Measurements from ENCODE around the gene WDTC1. TPM values are rescaled to one million over a fixed set of nuclear protein-coding genes. Genes with fewer than 3 reads are reported as not detected.

WDTC1 gene
- total RNA-seq, 1 donor from 2014 or later, result 50.4 TPM

- no peak for DNase-seq (ENCODE audit: extremely low spot score, unreplicated experiment)
- Mint-ChIP-seq H3K4me1 (ENCODE audit: unreplicated experiment) (peaks cover 46% of the 10 kb centered on the region), H3K36me3 (ENCODE audit: unreplicated experiment) (peaks cover 14% of the 10 kb centered on the region), H3K27me3 (ENCODE audit: unreplicated experiment) (no peaks in the 10 kb centered on the region), H3K4me3 (ENCODE audit: unreplicated experiment) (peak overlapping the region; percentile 9), H3K9me3 (ENCODE audit: unreplicated experiment) (no peaks in the 10 kb centered on the region), H3K27ac (ENCODE audit: unreplicated experiment) (peak overlapping the region; percentile 97)
- TF ChIP-seq, protein P1, sequence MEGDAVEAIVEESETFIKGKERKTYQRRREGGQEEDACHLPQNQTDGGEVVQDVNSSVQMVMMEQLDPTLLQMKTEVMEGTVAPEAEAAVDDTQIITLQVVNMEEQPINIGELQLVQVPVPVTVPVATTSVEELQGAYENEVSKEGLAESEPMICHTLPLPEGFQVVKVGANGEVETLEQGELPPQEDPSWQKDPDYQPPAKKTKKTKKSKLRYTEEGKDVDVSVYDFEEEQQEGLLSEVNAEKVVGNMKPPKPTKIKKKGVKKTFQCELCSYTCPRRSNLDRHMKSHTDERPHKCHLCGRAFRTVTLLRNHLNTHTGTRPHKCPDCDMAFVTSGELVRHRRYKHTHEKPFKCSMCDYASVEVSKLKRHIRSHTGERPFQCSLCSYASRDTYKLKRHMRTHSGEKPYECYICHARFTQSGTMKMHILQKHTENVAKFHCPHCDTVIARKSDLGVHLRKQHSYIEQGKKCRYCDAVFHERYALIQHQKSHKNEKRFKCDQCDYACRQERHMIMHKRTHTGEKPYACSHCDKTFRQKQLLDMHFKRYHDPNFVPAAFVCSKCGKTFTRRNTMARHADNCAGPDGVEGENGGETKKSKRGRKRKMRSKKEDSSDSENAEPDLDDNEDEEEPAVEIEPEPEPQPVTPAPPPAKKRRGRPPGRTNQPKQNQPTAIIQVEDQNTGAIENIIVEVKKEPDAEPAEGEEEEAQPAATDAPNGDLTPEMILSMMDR (IDR thresholded peaks at IDR 0.05), result no peak
Measured at GRCh38 chr1:27298632-27299384, 64.4 kb downstream of the WDTC1 start.

- H3K9me3 Mint-ChIP-seq (ENCODE audit: unreplicated experiment), result no peaks in the 10 kb centered on the region
- H3K27me3 Mint-ChIP-seq (ENCODE audit: unreplicated experiment), result no peaks in the 10 kb centered on the region
- peak; percentile 95 for DNase-seq (ENCODE audit: extremely low spot score, unreplicated experiment)
- H3K4me1 Mint-ChIP-seq (ENCODE audit: unreplicated experiment), result peaks cover 46% of the 10 kb centered on the region
- TF ChIP-seq, protein P1 (IDR thresholded peaks at IDR 0.05), result no peak
- peak overlapping the region; percentile 97 for H3K27ac Mint-ChIP-seq (ENCODE audit: unreplicated experiment)
- peak overlapping the region; percentile 9 for H3K4me3 Mint-ChIP-seq (ENCODE audit: unreplicated experiment)
- peaks cover 20% of the 10 kb centered on the region for H3K36me3 Mint-ChIP-seq (ENCODE audit: unreplicated experiment)
Measured at GRCh38 chr1:27299385-27300271, 65.2 kb downstream of the WDTC1 start.

DNA sequence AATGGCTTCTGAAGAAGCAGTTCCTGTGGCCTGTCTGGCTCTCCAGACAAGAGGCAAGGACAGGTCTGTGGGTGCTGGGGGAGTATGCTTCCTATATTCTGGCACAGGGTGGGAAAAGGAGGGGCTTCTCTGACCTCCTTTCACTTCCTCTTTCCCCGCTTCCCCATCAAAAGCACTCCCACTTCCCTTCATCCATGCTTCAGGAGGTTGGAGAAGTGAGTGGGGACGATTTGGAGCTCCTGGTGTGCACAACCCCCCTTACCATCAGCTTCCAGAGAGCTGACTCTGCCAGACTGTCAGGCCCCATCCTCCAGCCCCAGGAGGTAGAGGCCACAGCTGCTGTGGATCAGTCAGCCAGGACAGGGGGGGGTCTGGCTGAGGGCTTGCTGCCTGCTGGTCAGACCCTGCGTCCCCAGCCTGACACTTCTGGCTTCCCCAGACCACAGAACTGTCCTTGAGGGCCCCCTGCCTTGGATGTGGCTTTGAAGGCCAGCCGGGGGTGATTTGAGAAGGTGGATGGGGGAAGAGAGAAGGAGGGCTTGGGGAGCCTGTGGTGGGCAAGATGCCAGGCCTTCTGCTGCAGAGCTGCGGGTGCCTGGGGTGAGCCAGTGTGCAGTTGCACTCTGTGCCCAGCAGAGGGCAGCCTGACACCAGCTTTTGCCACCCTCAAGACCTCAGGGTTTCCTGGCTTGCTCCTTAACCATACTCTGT, 66.1 kb downstream of the WDTC1 start:
- H3K27ac Mint-ChIP-seq (ENCODE audit: unreplicated experiment), result peak overlapping the region; percentile 97
- H3K4me3 Mint-ChIP-seq (ENCODE audit: unreplicated experiment), result no peak overlapping the region
- peak; percentile 96 for DNase-seq (ENCODE audit: extremely low spot score, unreplicated experiment)
- H3K36me3 Mint-ChIP-seq (ENCODE audit: unreplicated experiment), result peaks cover 20% of the 10 kb centered on the region
- H3K9me3 Mint-ChIP-seq (ENCODE audit: unreplicated experiment), result no peaks in the 10 kb centered on the region
- TF ChIP-seq, protein P1 (IDR thresholded peaks at IDR 0.05), result peak; percentile 99
- H3K27me3 Mint-ChIP-seq (ENCODE audit: unreplicated experiment), result no peaks in the 10 kb centered on the region
- H3K4me1 Mint-ChIP-seq (ENCODE audit: unreplicated experiment), result peaks cover 46% of the 10 kb centered on the region

DNA sequence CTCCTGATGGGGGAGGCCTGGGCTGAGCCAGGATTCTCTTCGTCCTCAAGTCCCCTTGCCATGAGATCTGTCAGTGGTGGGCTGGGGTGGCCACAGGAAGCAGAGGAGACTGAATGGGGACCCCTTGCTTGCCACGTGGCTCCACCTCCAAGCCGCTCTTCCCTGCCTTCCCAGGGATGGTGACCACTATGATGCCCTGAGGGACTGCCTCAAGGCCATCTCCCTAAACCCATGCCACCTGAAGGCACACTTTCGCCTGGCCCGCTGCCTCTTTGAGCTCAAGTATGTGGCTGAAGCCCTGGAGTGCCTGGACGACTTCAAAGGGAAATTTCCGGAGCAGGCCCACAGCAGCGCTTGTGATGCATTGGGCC, 66.6 kb downstream of the WDTC1 start:
- no peak for DNase-seq (ENCODE audit: extremely low spot score, unreplicated experiment)
- Mint-ChIP-seq H3K4me1 (ENCODE audit: unreplicated experiment) (peaks cover 46% of the 10 kb centered on the region), H3K4me3 (ENCODE audit: unreplicated experiment) (no peak overlapping the region), H3K36me3 (ENCODE audit: unreplicated experiment) (peaks cover 20% of the 10 kb centered on the region), H3K27me3 (ENCODE audit: unreplicated experiment) (no peaks in the 10 kb centered on the region), H3K9me3 (ENCODE audit: unreplicated experiment) (no peaks in the 10 kb centered on the region), H3K27ac (ENCODE audit: unreplicated experiment) (peak overlapping the region; percentile 97)
- TF ChIP-seq, protein P1 (IDR thresholded peaks at IDR 0.05), result no peak
